Measurements from ENCODE around the gene TBKBP1.

The TBKBP1 gene

GRCh38 chr17:47698749-47699535, 5.0 kb downstream of the TBKBP1 start:
- H3K4me3 ChIP-seq (ENCODE audit: control insufficient read depth, low read depth, low read length), result no peak overlapping the region
- no peak for DNase-seq (ENCODE audit: low read depth)
- TF ChIP-seq CTCF (IDR thresholded peaks at IDR 0.05; ENCODE audit: control insufficient read depth, insufficient read depth, low read depth, low read length, missing control alignments), result peak; percentile 92

GRCh38 chr17:47699536-47699840, 5.5 kb downstream of the TBKBP1 start:
- DNase-seq (ENCODE audit: low read depth), result no peak
- no peak for TF ChIP-seq CTCF (IDR thresholded peaks at IDR 0.05; ENCODE audit: control insufficient read depth, insufficient read depth, low read depth, low read length, missing control alignments)
- no peak overlapping the region for H3K4me3 ChIP-seq (ENCODE audit: control insufficient read depth, low read depth, low read length)

DNA sequence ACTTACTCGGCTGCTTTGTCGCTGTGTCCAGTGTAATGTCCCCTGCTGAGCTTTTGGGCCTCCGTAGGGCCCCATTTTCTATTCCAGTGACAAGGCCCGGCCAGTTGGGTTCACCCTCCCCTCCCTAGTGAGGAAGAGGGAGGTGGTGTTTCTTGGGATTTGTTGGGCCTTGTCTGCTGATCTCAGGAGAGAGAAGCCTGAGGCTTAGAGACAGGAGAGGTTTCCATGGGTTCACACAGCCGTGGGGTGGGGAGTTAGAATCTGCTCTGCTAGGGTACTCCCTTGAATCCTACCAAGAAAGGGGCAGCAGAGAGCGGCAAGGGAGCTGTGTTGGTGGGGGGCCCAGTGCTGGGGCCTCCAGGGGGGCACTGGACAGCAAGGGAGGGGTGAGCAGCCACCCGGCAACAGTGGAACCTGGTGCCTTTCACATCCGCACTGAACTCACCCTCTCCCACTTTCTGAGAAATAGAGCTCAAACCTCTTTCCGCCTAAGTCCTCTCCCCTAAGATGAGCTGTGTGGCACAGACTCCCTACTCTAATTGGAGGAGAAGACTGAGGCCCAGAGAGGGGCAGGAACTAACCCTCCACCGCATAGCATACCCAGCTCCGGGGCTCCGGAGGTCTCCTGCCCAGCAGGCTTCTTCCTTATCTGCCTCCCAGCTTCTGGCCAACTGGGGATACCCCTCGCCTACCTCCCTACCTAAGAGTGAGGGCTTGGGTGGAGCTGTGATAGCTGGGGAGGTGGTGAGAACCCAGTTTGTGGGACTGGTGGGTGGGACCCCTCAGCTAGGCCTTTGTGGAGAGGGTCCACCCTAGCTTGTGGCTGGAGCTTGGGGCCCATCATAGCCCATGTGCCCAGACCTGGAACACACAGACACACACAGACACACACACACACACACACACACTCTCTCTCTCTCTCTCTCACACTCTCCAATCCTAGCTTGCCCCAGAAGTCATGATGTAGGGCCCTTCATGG, 6.8 kb downstream of the TBKBP1 start:
- TF ChIP-seq CTCF (IDR thresholded peaks at IDR 0.05; ENCODE audit: control insufficient read depth, insufficient read depth, low read depth, low read length, missing control alignments), result no peak
- no peak overlapping the region for H3K4me3 ChIP-seq (ENCODE audit: control insufficient read depth, low read depth, low read length)
- no peak for DNase-seq (ENCODE audit: low read depth)

DNA sequence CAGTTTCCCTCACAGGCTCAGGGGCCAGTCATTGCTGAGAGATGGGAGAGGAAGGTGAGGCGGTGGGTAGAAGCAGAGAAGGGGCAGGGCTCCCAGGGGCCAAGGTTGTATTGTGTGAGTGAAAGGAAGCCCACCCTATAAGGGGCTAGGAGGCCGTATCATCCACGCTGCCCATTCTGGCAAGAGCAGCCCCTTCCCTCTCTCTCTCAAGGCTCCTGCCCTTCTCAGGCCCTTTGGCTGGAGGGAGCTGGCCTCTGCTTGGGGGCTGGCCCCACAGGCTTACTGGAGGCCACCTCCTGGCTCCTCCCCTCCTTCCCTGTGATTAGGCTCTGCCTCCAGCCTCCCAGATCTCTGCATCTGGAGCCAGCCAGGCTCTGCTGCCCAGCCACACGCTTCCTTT, 7.6 kb downstream of the TBKBP1 start:
- H3K4me3 ChIP-seq (ENCODE audit: control insufficient read depth, low read depth, low read length), result no peak overlapping the region
- no peak for TF ChIP-seq CTCF (IDR thresholded peaks at IDR 0.05; ENCODE audit: control insufficient read depth, insufficient read depth, low read depth, low read length, missing control alignments)
- DNase-seq (ENCODE audit: low read depth), result no peak

DNA sequence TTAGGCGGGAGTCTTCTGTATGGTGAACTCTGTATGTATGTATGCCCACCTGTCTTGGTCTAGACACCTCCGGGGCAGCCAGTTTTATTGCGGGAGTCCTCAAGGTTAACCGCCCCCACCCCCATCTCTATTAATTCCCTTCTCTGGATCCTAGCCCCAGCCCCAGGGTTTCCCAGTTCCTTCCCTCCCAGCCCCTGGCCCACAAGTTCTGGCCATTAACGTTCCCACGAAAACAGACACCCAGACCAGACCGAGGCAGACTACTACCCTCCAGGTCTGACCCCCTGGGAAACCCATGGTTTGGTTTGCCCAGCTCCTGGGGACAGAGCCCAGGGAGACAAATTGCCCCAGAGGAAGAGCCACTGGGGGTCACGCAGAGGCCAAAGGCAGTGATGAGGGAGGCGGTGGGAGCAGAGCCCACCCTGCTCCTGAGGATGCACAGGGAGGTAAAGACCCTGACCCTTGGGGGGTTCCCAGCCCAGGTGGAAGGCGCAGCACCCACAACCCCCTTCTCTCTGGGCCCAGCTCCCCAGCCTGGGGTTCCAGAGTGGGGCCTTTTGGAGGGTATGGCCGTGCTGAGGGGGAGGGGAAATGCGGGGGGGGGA, 8.5 kb downstream of the TBKBP1 start:
- no peak for TF ChIP-seq CTCF (IDR thresholded peaks at IDR 0.05; ENCODE audit: control insufficient read depth, insufficient read depth, low read depth, low read length, missing control alignments)
- DNase-seq (ENCODE audit: low read depth), result no peak
- H3K4me3 ChIP-seq (ENCODE audit: control insufficient read depth, low read depth, low read length), result no peak overlapping the region

DNA sequence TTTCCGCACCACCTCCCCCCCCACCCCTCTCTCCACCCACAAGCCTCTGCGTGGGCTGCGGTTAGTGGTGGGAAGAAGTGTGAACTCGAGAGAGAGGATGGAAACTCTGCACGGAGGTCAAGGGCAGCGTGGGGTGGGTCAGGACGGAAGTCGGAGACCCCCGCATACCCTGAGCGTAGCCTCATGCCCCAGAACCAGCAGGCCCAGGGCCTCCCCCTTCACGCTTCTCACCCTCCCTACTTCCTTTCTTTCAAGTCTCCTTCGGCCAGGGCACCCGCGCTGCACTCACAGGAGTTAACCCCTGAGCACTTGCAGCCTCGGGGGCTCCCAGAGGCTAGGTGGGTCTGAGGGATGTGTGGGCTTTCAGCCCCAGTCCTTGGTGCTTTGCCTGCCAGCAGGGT, 9.2 kb downstream of the TBKBP1 start:
- no peak for DNase-seq (ENCODE audit: low read depth)
- TF ChIP-seq CTCF (IDR thresholded peaks at IDR 0.05; ENCODE audit: control insufficient read depth, insufficient read depth, low read depth, low read length, missing control alignments), result no peak
- no peak overlapping the region for H3K4me3 ChIP-seq (ENCODE audit: control insufficient read depth, low read depth, low read length)
